Tibial nerve (tissue), 4 donors: Measurements from ENCODE around the gene LANCL1. TPM values are rescaled to one million over a fixed set of nuclear protein-coding genes. Genes with fewer than 3 reads are reported as not detected.

ENCODE experiments used
- DNase-seq, 2 donors: peaks; one replicate each; pipeline ENCODE4 v3.0.0-alpha.2; 2019; ENCODE audit warnings: low spot score in 2 of 2
- H3K27ac ChIP-seq, 4 donors: fragments of 200-600 bp; sonication (generic) in 3 of 4; one replicate each; pipeline ENCODE4 v1.5.1; 2017 to 2019; ENCODE audit warnings: mild to moderate bottlenecking in 1 of 4
- H3K27me3 ChIP-seq, 2 donors: fragments of 200-600 bp; sonication (generic) in 1 of 2; one replicate each; pipeline versions ENCODE4 v1.5.1 to v1.6.0; 2017 to 2019
- H3K36me3 ChIP-seq, 3 donors: fragments of 200-600 bp; sonication (generic); one replicate each; pipeline ENCODE4 v1.5.1; 2018 to 2019
- H3K4me1 ChIP-seq, 4 donors: fragments of 200-600 bp; sonication (generic) in 3 of 4; one replicate each; pipeline ENCODE4 v1.5.1; 2017 to 2019
- H3K4me3 ChIP-seq, 4 donors: fragments of 200-600 bp; sonication (generic) in 3 of 4; one replicate each; pipeline ENCODE4 v1.5.1; 2017 to 2019; ENCODE audit warnings: mild to moderate bottlenecking in 1 of 4, moderate library complexity in 1 of 4
- H3K9me3 ChIP-seq, 4 donors: fragments of 200-600 bp; sonication (generic) in 3 of 4; one replicate each; pipeline ENCODE4 v1.5.1; 2017 to 2019
- CTCF ChIP-seq, 5 experiments: fragments of 200-600 bp in 3 of 5; fragments of 450-650 bp in 2 of 5; sonication (generic) in 3 of 5; IDR thresholded peaks; one replicate each; pipeline ENCODE4 v1.5.1; 2016 to 2019; ENCODE audit warnings: antibody characterized with exemption in 5 of 5, mild to moderate bottlenecking in 3 of 5, moderate library complexity in 2 of 5
- EP300 ChIP-seq, 2 donors: sonication (generic); formaldehyde crosslinking; IDR thresholded peaks; one replicate each; pipeline ENCODE4 v1.6.1; 2017; ENCODE audit warnings: antibody characterized with exemption in 2 of 2, mild to moderate bottlenecking in 1 of 2
- POLR2A ChIP-seq, 2 donors: fragments of 450-650 bp; IDR thresholded peaks; one replicate each; pipeline ENCODE4 v1.6.1; 2017; ENCODE audit warnings: antibody characterized with exemption in 2 of 2, mild to moderate bottlenecking in 2 of 2, moderate library complexity in 2 of 2
- WGBS, 2 donors: methylation state at CpG; one replicate each; pipeline ENCODE4 v1.1.5; 2018; 5-methylcytosine and 5-hydroxymethylcytosine counted together
- total RNA-seq, 4 donors: library from RNA; depleted of rRNA; stranded (reverse); fragments of >200 nt; gene quantifications; one replicate each; pipeline ENCODE4 v1.1.0, GENCODE V29; 2016

Gene LANCL1
- total RNA-seq, 4 donors from 2014 or later, result 28.2 to 44.4 (median 40.1) TPM

- H3K27ac ChIP-seq, result no peak overlapping the region
- TF ChIP-seq EP300 (IDR thresholded peaks at IDR 0.05) (no peak), CTCF (IDR thresholded peaks at IDR 0.05) (no peak), POLR2A (IDR thresholded peaks at IDR 0.05) (no peak)
- peaks cover 0 to 8% (median 0%) of the 10 kb centered on the region in 4 donors for H3K4me1 ChIP-seq
These were observed 88.4 kb downstream of the LANCL1 start for GRCh38 chr2:210388148-210388547.

GRCh38 chr2:210387074-210387473 is 89.5 kb downstream of the LANCL1 start:
- DNase-seq, result no peak
- H3K27ac ChIP-seq, result no peak overlapping the region
- 22 to 27% methylated on average over 1 of the region's 1 CpG for WGBS, 2 donors
- no peaks in the 10 kb centered on the region for H3K27me3 ChIP-seq
- no peaks in the 10 kb centered on the region for H3K9me3 ChIP-seq
- H3K4me1 ChIP-seq, result peaks cover 0 to 8% (median 0%) of the 10 kb centered on the region in 4 donors
- no peaks in the 10 kb centered on the region for H3K36me3 ChIP-seq
- H3K4me3 ChIP-seq, result no peak overlapping the region
- no peak for TF ChIP-seq POLR2A (IDR thresholded peaks at IDR 0.05)
- TF ChIP-seq EP300 (IDR thresholded peaks at IDR 0.05), result no peak
- TF ChIP-seq CTCF (IDR thresholded peaks at IDR 0.05), result no peak

More at GRCh38 chr2:210388148-210388547, 88.4 kb downstream of the LANCL1 start:
- no peak for DNase-seq
- H3K27me3 ChIP-seq, result no peaks in the 10 kb centered on the region
- no peaks in the 10 kb centered on the region for H3K9me3 ChIP-seq
- no peak overlapping the region for H3K4me3 ChIP-seq
- no peaks in the 10 kb centered on the region for H3K36me3 ChIP-seq

Other genes starting within 250 kb of the LANCL1 start
- not detected for gene MYL1, start 161.6 kb downstream of the LANCL1 start, total RNA-seq
- gene CPS1, start 79.8 kb upstream of the LANCL1 start, total RNA-seq, result 10 to 100 TPM in 1 of 4 donors, 1 to 10 TPM in 3; 5.9 to 15.1 (median 7.7) TPM